NCI-H146 (cell line): Measurements from ENCODE around the gene SLC35D2.
"Not testable (repeated sequence)": the region's sequence is repeated elsewhere in the genome, so short reads cannot be mapped to it uniquely, and the experiment has no call there.

Experiments used
- DNase-seq: peaks from one replicate; lab custom pipeline; 2025; lab: John Stamatoyannopoulos, UW

Gene SLC35D2

DNA sequence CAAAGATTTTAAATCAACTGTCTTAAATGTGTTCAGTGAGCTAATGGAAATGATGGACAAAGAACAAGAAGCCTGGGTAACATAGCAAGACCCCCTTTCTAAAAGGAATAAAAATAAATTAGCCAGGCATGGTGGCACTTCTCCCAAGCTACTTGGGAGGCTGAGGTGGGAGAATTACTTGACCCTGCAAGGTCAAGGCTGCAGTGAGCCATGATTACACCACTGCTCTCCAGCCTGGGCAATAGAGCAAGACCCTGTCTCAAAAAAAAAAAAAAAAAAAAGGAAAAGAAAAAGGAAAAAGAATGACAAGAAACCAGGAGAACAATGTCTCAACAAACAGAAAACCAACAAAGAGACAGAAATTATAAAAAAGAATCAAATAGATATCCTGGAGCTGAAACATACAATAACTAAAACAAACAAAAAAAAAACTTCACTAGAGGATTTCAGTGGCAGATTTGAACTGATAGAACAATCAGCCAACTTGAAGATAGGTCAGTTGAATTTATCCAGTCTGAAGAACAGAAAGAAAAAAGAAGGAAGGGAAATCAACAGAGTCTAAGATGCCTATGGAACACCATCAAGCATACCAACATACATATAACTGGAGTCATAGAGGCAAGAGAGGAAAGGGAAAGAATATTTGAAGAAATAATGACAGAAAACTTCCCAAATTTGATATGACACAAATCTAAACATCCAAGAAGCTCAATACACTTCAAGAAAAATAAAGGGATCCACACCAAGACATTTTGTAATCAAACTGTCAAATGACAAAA is 16.8 kb upstream of the SLC35D2 start:
- no peak for DNase-seq

DNA sequence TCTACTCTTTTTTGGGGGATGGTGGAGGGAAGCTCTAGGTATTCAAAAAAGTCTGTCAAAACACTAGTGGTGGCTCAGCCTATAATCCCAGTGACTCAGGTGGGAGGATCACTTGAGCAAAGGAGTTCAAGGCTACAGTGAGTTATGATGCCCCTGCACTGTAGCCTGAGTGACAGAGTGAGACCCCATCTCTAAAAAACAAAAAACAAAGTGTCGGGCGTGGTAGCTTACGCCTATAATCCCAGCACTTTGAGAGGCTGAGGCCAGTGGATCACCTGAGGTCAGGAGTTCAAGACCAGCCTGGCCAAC is 15.8 kb upstream of the SLC35D2 start:
- no peak for DNase-seq

DNA sequence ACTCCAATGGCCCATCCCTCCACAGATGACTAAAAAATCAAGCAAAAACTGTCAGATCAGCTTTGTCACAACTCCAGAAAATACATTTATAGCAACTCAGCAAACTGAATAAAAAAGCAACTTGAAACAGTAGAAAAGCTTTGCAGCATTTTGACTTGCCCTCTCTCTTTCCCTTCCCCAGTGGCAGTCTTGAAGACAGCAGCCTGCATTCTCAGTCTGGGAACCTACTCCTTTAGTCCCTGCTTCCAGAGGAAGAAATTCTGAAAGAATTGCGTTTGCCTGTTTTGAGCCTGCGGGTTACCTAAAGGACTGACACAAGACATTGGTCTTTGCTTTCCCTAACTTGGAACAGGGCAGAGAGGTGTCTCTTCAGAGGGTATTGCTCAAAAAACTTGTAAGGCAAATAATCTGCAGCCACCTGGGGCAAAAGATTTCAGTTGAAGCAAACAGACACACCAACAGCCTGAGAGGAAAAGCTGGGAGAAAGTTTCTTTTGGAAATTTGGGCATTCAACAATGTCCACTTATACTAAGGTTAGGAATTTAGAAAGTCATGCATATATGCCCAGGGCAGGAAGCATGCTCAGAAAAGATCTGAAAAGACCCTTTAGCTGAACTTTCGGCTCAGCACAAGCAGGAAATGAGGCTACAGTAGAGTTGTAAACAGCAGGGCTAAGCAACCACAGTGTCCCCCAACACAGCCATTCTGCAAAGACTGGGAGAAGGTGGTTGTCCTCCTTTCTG is 15.2 kb upstream of the SLC35D2 start:
- DNase-seq = no peak

DNA sequence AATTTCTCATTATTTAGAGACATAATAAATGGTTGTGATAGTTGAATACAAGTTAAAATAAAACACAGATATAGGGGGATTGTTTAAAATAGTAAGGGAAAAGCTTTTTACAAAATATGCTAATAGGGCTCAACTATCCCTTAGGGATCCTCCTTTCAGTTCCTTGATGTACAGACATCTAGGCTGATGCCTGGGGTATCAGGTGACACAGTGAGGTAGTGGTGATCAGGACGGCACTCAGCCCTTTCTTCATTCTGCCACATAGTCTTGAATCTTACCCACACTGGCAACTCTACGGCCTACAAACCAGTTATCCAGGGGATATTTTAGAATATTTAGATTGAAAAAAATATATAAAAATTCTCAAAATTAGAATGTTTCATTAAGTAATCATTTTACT is 12.5 kb upstream of the SLC35D2 start:
- no peak for DNase-seq

DNA sequence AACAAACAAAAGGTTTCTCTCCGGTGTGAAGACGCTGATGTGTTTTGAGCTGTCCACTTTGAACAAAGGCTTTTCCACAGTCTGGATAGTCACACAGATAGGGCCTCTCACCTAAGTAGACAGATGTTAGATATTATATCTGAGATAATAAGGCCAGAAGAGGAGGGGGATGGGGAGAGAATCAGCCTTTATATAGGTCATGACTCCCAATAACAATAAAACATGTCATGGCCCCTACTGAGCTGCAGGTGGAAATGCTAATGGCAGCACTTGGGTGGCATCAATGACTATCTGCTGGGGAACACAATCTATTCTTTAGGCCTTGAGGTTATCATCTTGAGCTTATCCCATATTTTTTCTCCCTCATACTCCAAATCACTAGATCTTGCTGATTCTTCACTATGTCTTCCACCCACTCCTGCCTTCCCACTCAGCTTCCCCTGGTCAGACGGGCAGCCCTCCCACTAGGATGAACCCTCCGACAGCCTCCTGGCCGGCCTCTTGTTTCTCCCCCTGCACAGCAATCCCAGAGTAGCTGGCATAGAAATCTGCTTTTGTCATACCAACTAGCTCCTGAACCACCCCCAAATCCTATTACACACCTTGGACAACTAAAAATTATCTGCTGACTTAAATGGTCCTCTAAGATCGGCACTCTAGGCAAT is 11.5 kb upstream of the SLC35D2 start:
- peak; percentile 72 for DNase-seq

DNA sequence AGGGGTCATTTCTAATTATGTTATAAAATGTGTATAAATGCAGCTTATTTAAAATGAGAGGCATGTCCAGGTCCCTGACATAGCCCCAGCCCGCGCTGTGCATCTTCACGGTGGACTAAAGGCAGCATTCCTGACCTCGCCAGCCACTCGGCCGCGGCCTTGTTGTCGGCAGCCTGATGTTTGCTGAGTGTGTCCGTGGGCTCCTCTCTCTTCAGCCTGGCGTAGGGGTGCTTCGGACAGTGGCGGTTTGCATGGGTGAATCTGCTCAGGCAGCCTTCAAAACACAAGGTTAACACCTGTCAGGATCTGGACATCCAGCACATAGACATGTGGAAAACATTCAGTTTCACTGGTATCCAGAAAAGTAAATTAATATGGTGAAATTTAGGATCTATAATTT is 8.8 kb upstream of the SLC35D2 start:
- no peak for DNase-seq

- no peak for DNase-seq
Observed at GRCh38 chr9:96391021-96391765, 7.7 kb upstream of the SLC35D2 start.

DNA sequence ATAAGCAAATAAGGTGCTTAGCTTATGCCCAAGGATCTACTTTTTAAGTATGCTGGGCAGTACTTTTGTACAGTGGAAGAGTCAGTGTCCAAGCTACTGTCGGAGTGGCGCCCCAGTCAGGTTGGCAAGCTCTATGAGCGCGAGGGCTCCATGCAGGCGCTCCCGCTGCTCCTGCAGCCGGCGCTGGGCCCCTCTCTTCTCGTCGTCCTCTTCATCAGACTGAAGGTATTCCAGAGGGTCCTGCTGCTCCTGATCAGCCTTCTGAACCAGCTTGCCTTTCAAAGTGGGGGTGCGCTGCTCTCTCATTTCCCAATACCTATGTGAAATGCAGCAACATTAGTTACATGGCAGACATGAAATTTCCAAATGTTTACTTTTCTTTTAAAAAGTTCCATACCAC is 4.6 kb upstream of the SLC35D2 start:
- no peak for DNase-seq

DNA sequence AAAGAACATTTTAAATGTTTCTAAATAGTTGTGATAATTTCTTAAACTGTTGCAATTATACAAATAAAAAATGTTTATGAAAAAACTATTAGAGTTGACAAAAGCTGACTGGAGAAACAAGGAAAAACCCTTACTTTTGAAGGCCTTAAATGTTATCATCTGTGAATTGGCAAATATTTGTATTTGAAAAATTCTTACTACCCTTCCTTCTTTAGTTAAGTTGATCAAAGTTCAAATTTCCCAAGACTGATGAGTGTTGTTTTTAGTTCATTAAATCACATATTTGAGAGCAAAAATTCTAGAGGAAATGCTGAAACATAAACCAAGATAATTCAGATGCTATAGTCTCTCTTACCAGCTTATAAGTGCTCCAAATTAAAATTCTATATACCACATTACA is 2.6 kb upstream of the SLC35D2 start:
- DNase-seq = no peak

- no peak for DNase-seq
Observed at GRCh38 chr9:96382839-96383164, 709 bp downstream of the SLC35D2 start.

DNA sequence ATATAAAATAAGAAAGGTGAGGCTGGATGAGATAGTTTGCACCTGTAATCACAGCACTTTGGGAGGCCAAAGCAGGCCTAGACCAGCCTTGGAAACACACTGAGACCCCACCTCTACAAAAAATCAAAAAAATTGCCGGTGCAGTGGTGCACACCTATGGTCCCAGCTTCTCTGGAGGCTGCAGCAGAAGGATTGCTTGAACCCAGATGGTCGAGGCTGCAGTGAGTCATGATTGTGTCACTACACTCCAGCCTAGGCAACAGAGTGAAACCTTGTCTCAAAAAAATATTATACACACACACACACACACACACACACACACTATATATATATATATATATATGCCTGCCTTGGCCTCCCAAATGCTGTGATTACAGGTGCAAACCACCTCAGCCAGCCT is 1.3 kb downstream of the SLC35D2 start:
- DNase-seq = no peak

DNA sequence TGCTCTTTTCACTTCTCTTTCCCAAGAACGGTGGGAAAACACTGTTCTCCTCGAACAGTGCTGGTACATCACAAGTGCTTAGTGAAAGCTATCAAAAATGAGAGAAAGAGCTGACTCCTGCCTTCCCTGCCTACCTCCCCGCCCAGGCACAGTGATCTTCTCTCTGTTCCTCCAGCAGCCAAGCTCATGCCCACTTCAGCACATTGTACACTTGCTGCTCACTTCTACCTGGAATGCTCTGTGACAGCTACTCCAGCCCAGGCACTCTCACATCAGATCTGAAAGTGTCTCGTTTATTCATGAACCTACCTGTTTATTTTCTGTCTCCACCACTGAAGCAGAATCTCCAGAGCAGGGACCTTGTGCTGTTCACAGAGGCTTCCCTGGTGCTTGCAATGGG is 1.8 kb downstream of the SLC35D2 start:
- no peak for DNase-seq

DNA sequence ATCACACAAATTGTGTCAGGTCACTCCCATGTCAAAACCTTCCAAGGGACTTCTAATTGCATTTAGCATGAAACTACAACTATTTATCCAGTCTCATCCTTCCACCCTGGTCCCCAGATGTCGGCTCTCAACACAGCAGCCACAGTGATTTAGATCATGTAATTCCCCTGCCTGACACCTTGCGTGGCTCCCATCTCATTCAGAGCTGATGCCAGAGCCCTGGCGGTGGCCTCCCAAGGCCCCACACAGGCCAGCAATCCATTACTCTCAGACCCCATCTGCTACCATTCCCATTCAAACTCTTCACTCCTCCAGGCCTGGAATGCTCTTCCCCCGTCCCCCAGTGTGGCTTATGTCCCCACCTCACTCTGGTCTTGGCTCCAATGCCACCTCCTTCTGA is 2.4 kb downstream of the SLC35D2 start:
- no peak for DNase-seq

GRCh38 chr9:96379461-96379860 is 4.0 kb downstream of the SLC35D2 start:
- DNase-seq = no peak

DNA sequence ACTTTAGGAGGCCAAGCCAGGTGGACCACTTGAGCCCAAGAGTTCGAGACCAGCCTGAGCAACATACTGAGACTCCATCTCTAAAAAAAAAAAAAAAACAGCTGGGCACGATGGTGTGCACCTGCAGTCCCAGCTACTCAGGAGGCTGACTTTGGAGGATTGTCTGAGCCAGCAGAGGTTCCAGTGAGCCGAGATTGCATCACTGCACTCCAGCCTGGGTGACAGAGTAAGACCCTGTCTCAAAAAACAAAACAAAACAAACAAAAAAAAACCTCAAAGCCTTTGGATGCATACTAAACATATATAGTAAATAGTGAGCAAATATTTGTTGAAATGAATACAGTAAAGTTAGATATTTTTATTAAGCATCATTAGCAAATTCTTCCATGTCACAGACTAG is 5.3 kb downstream of the SLC35D2 start:
- no peak for DNase-seq

- no peak for DNase-seq
Observed at GRCh38 chr9:96376891-96377874, 6.3 kb downstream of the SLC35D2 start.

- DNase-seq = not testable (repeated sequence)
Observed at GRCh38 chr9:96375507-96375906, 8.0 kb downstream of the SLC35D2 start.

GRCh38 chr9:96367943-96368342 is 15.6 kb downstream of the SLC35D2 start:
- DNase-seq = peak; percentile 7

DNA sequence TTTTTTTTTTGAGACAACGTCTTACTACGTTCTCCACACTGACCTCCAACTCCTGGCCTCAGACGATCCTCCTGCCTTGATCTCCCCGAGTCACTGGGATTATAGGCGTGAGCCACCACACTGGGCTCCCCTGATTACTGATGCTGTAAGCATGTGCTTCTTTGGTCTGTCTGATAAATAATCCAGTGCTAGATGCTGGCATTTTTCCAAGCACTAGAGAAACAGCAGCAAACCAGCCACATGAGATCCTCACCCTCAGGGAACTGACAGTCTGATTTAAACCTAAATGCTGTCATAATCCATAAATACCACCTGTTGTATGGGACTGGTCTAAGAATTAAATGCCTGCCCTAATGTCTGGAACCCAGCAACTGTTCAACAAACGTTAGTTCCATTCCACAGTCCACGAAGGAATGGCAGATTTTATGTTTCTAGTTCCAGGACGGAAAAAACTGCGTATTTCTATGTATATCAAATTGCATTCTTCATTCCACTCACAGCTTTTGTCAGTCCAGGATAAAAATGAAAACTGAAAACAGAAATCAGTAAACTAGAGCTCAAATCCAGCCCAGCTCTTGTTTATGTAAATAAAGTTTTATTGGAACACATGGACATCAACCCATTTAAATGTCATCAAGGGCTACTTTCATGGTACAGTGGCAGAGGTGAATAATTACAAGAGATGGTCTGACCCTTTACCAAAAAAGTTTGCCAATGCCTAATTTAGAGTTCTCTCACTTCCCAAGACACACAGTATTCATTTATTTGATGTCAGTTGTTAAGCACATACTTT is 20.1 kb downstream of the SLC35D2 start:
- no peak for DNase-seq

DNA sequence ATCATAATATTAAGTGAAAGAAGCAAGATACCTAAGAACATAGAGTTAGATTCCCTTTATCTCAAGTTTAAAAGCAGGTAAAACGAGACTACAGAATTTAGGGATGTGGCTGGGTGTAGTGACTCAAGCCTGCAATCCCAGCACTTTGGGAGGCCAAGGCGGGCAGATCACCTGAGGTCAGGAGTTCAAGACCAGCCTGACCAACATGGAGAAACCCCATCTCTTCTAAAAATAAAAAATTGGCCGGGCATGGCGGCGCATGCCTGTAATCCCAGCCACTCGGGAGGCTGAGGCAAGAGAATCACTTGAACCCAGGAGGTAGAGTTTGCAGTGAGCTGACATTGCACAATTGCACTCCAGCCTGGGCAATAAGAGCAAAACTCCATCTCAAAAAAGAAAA is 21.4 kb downstream of the SLC35D2 start:
- DNase-seq = not testable (repeated sequence)

DNA sequence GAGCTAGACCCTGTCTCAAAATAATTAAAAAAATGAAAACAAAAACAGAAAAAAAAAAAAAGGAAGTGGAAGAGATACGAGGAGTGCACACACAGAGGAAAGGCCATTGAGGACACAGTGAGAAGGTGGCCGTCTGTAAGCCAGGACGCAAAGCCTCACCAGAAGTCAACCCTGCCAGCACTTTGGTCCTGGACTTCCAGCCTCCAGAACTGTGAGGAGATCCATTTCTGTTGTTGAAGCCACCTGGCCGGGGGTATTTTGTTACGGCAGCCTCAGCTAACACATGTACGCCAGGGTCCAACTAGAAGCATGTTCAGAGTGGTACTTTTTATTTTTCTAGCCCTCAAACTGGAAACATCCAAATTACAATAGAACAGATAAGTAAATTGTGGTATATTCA is 21.8 kb downstream of the SLC35D2 start:
- DNase-seq = no peak
